Stimulated activated CD8-positive, alpha-beta memory T cell treated with anti-CD3 and anti-CD28 coated beads, Interleukin-7, amount 100 ng/mL, for 24 hours (primary cell): Measurements from ENCODE around the gene C2CD3.
"Not testable (repeated sequence)": the region's sequence is repeated elsewhere in the genome, so short reads cannot be mapped to it uniquely, and the experiment has no call there.

Experiments
- DNase-seq: peaks from one replicate; pipeline ENCODE4 v3.0.0-alpha.2; 2020; ENCODE audit warnings: low read depth

Gene C2CD3

GRCh38 chr11:74063628-74064027, 107.2 kb downstream of the C2CD3 start:
- DNase-seq, result not testable (repeated sequence)

- DNase-seq, result not testable (repeated sequence)
Observed at GRCh38 chr11:74061599-74061998, 109.2 kb downstream of the C2CD3 start.

DNA sequence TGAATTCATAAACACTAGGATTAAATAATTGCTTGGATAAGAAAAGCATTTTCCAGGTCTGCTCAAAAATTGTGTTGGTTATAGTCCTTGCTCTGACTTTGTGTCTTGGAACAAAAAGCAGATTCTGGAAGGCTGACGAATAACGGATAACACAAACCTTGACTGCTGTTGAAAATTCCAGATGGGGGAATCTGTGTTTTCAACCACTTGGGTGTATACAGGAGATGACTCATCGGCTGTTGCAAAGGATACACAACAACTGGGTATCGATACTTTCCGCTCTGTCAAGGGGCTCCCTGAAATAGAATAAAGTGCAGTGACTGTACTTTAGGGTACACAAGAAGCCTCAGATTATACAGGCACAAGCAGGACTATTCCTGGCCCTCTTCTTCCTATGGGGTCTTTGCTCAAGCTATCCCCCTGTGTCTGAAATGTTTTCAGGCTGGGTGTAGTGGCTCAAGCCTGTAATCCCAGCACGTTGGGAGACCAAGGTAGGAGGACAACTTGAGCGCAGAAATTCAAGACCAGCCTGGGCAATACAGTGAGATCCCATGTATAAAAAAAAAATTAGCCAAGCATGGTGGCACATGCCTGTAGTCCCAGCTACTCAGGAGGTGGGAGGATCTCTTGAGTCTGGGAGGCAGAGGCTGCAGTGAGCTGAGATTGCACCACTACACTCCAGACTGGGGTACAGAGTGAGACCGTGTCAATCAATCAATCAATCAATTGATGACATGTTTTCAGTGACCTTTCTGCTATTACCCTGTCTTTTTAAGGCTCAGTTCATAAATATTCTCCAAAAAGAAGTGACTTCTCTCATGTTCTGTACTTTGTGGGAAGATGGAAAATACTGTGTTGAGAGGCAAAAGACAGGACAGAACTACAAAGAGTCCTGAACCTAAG, 113.3 kb downstream of the C2CD3 start:
- no peak for DNase-seq

DNA sequence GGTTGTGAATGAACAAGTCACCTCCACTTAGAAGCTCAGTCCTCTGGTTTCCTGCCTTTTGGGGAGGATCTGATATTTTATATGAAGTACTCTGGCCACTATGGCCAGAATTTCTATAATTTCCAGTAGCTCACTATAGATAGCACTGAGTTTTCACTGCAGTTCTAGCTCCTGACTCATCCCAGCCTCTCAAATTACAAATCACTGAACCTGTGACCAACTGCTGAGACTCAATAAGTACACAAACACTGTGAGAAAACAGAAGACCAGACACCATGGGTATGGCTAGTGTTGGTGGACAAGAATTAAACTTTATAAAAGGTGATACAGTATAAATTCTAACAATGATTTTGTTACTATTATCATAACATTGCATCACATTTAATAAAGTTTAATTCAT, 114.9 kb downstream of the C2CD3 start:
- no peak for DNase-seq

DNA sequence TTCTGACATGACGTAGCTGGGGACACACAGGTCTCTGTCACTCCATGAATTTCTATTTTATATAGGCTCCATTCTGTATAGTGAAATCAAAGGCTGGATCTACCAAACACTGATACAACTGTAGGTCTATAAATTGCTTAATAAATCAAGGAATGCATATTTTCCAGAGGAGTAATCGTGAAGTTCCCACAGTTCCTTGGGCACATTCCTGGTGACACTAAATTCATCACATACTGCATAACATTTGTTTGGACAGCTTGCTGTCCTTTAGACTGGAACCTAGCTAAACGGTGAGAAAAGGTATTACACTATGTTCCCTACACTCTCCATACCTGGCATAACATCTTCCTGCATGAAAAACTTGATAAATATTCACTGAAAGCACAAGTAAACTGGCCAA, 120.3 kb downstream of the C2CD3 start:
- no peak for DNase-seq

GRCh38 chr11:74048993-74049392, 121.8 kb downstream of the C2CD3 start:
- DNase-seq, result no peak

GRCh38 chr11:74044538-74044937, 126.3 kb downstream of the C2CD3 start:
- DNase-seq, result no peak

DNA sequence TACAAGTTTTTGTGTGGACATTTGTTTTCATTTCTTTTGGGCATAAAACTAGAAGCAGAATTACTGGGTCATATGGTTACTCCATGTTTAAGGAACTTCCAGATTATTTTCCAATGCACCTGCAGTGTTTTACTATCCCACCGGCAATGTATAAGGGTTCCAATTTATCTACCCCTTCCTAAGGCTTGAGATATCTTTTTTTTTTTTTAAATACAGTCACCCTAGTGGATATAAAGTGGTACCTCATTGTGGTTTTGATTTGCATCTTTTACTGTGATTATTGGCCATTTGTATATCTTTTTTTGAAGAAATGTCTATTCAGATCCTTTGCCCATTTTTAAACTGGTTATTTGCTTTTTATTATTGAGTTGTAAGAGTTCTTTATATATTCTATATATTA, 127.4 kb downstream of the C2CD3 start:
- no peak for DNase-seq

GRCh38 chr11:74037309-74037708, 133.5 kb downstream of the C2CD3 start:
- no peak for DNase-seq

- no peak for DNase-seq
Observed at GRCh38 chr11:74035264-74035663, 135.5 kb downstream of the C2CD3 start.

DNA sequence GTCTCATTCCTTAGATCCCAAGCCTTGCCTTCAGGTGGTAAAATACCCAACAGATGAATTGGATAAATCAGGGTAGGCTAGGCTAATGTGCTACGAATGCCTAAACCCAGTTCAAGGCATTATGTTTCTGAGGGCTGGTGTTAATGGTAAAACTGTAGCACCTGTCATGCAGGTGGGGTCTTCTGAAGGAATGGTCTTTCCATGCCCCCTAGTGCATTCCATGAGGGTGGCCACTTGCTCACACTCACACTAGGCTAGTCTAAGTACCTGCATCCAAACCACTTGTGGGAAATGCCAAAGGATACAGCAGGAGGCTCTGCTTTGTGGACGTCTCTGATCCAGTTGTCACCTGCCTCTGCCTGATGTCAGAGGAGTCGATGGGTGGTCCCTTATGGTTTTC, 137.8 kb downstream of the C2CD3 start:
- no peak for DNase-seq

DNA sequence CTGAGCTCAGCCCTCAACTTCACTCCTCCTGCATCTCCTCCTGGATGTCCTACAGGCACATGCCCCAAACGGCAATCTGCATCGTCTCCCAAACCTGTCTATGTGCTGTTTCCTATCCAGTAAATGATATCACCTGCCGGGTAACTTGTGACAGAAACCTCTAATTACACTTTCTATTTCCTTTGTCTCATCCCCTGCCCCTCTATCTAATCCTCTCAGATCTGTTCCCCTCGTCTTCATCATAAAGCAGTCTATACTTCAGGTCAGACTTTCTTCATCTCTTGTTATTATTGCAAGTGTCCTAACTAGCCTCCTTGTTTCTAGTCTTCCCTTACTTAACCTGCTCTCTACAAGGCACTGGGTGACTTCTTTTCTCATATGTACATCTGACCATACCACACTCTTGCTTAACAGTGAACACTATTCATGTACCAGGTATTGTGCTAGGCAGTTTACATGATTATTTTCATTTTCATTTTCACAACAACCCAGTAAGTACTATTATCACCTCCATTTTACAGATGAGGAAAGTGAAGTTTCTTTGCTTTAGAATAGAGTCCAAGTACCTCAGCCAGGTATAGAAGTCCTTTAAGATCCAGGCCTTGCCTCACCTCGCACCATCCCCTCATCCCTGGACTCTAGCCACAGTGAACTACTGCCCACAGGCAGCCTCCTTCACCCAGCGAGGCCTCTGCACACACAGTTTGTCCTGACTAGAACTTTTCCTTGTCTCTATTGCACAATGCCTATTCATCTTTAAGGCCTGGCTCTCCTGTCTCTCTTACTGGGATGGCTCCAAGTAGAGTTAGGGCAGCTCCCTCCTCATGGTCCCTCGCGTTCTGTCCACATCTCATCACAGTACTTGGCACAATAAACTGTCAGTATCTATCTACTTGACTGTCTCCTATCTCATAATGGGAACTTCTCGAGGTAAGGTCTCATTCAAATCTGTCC, 139.8 kb downstream of the C2CD3 start:
- no peak for DNase-seq

- DNase-seq, result no peak
Observed at GRCh38 chr11:74025467-74026166, 145.2 kb downstream of the C2CD3 start.

DNA sequence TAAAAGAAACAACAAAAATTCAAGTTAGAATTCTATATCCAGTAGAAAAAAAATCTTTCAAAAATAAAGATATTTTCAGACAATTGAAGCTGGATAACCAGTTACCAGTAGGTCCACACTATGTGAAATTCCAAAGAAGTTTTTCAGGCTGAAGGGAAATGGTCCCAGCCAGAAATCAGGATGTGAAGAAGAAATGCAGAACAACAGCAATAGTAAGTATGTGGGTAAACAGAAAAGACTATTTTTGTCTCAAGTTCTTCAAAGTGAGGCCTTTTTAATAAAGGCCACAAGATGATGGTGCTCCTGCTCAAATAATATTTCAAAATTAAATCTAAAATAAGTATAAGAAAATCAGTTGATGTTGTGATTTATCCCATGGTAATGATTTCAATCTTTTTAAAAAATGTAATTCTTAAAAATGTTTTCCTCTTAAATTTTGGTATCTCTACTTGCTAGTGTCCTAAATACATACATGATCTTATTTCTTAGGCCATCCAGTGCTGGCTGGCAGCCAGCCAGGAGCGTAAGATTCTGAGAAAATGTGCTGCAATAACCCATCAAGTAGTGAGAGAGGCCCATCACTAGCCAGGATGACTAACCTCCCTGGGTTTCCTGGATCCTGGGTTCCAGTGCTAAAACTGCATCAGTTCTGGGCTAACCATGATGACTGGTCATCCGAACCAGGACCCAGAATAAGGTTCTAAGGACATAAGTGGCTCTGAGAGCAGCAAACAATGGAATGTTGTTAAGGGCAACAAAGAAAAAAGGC, 146.4 kb downstream of the C2CD3 start:
- no peak for DNase-seq

- DNase-seq, result no peak
Observed at GRCh38 chr11:74023276-74023675, 147.5 kb downstream of the C2CD3 start.

- no peak for DNase-seq
Observed at GRCh38 chr11:74022546-74022945, 148.3 kb downstream of the C2CD3 start.

- no peak for DNase-seq
Observed at GRCh38 chr11:74021998-74022397, 148.8 kb downstream of the C2CD3 start.

- DNase-seq, result no peak
Observed at GRCh38 chr11:74020539-74020938, 150.3 kb downstream of the C2CD3 start.

GRCh38 chr11:74019860-74020259, 150.9 kb downstream of the C2CD3 start:
- peak; percentile 28 for DNase-seq

DNA sequence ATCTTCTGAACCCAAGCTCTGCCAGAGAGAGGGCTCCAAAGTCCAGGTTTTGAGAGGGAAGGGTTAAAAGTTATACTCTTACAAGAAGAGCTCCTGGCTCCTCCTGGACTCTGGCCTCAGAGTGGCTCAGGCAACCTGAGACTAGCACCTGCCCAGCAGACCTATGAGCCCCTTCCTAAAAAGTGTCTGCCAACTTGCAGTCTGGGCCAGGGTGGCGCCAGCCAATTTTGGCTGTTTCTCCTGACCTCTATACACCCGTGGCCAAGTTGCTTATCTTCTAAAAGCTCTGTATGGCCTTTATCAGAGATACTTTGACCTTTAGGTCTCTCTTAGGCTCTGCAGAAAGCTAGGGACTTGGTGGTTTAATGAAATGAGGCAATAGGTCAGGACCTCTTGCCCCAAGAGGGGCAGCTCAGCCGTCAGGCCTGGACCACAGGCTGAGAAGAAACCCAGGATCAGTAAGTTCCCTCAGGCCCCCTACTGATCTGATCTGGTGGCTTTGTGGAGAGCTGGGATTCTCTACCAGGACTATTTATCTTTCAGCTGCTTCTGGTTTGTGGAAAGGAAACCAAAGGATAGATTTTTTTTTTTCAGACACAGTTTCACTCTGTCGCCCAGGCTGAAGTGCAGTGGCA, 151.6 kb downstream of the C2CD3 start:
- no peak for DNase-seq
